Stimulated activated CD8-positive, alpha-beta memory T cell treated with anti-CD3 and anti-CD28 coated beads, Interleukin-12 subunit alpha, Interleukin-12 subunit beta, amount 100 ng/mL, for 1 hour (primary cell): ENCODE measurements around the gene TFF2.

Experiments
- DNase-seq: peaks from one replicate; pipeline ENCODE4 v3.0.0-alpha.2; 2020; ENCODE audit warnings: low read depth

TFF2 gene

GRCh38 chr21:42350927-42351426, at the start of gene TFF2:
Gene TFF2 (minus strand): TSS chr21:42350994. CDS start chr21:42350957, 37 bp downstream.
- no peak for DNase-seq

GRCh38 chr21:42400525-42400924, 49.7 kb upstream of the TFF2 start:
- DNase-seq: no peak

- no peak for DNase-seq
These were observed 47.7 kb upstream of the TFF2 start for GRCh38 chr21:42398436-42399028.

- no peak for DNase-seq
These were observed 47.1 kb upstream of the TFF2 start for GRCh38 chr21:42397746-42398394.

GRCh38 chr21:42396799-42397745, 46.3 kb upstream of the TFF2 start:
- no peak for DNase-seq

GRCh38 chr21:42395905-42396651, 45.3 kb upstream of the TFF2 start, which contains the start of gene TMPRSS3:
Gene TMPRSS3 (minus strand): TSS chr21:42396052. CDS start chr21:42395417, 635 bp downstream.
- DNase-seq: no peak

GRCh38 chr21:42395302-42395701, 44.5 kb upstream of the TFF2 start:
- no peak for DNase-seq

- no peak for DNase-seq
These were observed 42.7 kb upstream of the TFF2 start for GRCh38 chr21:42393443-42393950.

GRCh38 chr21:42392731-42393442, 42.1 kb upstream of the TFF2 start:
- no peak for DNase-seq

- no peak for DNase-seq
These were observed 40.5 kb upstream of the TFF2 start for GRCh38 chr21:42391297-42391696.

- DNase-seq: no peak
These were observed 39.9 kb upstream of the TFF2 start for GRCh38 chr21:42390696-42391095.

GRCh38 chr21:42390193-42390592, 39.4 kb upstream of the TFF2 start:
- no peak for DNase-seq

GRCh38 chr21:42389449-42389835, 38.6 kb upstream of the TFF2 start:
- no peak for DNase-seq

GRCh38 chr21:42388740-42389448, 38.1 kb upstream of the TFF2 start:
- DNase-seq: no peak

- no peak for DNase-seq
These were observed 37.1 kb upstream of the TFF2 start for GRCh38 chr21:42387843-42388340.

GRCh38 chr21:42387164-42387563, 36.4 kb upstream of the TFF2 start:
- DNase-seq: no peak

GRCh38 chr21:42386034-42386591, 35.3 kb upstream of the TFF2 start:
- DNase-seq: no peak

GRCh38 chr21:42385619-42386018, 34.8 kb upstream of the TFF2 start:
- DNase-seq: no peak

- no peak for DNase-seq
These were observed 34.2 kb upstream of the TFF2 start for GRCh38 chr21:42384989-42385388.
